Mesenchymal stem cell (in vitro differentiated cells and primary cell): Measurements from ENCODE around the gene RAB13.
A peak's percentile ranks its signal among the peaks of the same experiment; 100 is the strongest.
"Not testable (repeated sequence)": the region's sequence is repeated elsewhere in the genome, so short reads cannot be mapped to it uniquely, and the experiment has no call there.

ENCODE experiments used
- DNase-seq: peaks from one replicate; pipeline ENCODE4 v3.0.0-alpha.2; 2013
- H2AFZ ChIP-seq: one replicate; pipeline ENCODE4 v1.6.1; 2013; ENCODE audit warnings: low read depth, mild to moderate bottlenecking, control low read depth, inconsistent platforms, low read length, moderate library complexity
- H2AK5ac ChIP-seq: 2 replicates; pipeline ENCODE4 v1.6.1; 2013; ENCODE audit warnings: low read length, moderate library complexity, mild to moderate bottlenecking, inconsistent platforms; ENCODE audit not compliant: severe bottlenecking
- H2BK120ac ChIP-seq: one replicate; pipeline ENCODE4 v1.6.1; 2013; ENCODE audit warnings: low read depth, mild to moderate bottlenecking, inconsistent platforms, low read length, moderate library complexity
- H2BK12ac ChIP-seq, 2 experiments: one replicate each; pipeline ENCODE4 v1.6.1; 2013; ENCODE audit warnings: inconsistent platforms in 2 of 2, low read length in 2 of 2, mild to moderate bottlenecking in 2 of 2, moderate library complexity in 2 of 2, control low read depth in 1 of 2
- H2BK15ac ChIP-seq: one replicate; pipeline ENCODE4 v1.6.1; 2013; ENCODE audit warnings: mild to moderate bottlenecking, low read depth, inconsistent platforms; ENCODE audit not compliant: poor library complexity, severe bottlenecking
- H2BK5ac ChIP-seq: 2 replicates; pipeline ENCODE4 v1.6.1; 2013; ENCODE audit warnings: low read depth, mild to moderate bottlenecking, low read length, control low read depth, inconsistent platforms; ENCODE audit not compliant: poor library complexity, severe bottlenecking
- H3K14ac ChIP-seq, 2 experiments: one replicate each; pipeline ENCODE4 v1.6.1; 2013; ENCODE audit warnings: inconsistent platforms in 2 of 2, low read length in 2 of 2, control low read depth in 1 of 2, mild to moderate bottlenecking in 1 of 2, moderate library complexity in 1 of 2
- H3K18ac ChIP-seq, 2 experiments: one replicate each; pipeline ENCODE4 v1.6.1; 2013; ENCODE audit warnings: inconsistent platforms in 2 of 2, low read length in 2 of 2, control low read depth in 1 of 2, low read depth in 1 of 2, mild to moderate bottlenecking in 1 of 2
- H3K23ac ChIP-seq, 2 experiments: one replicate each; pipeline ENCODE4 v1.6.1; 2013; ENCODE audit warnings: inconsistent platforms in 2 of 2, low read length in 2 of 2, mild to moderate bottlenecking in 2 of 2, moderate library complexity in 2 of 2, control low read depth in 1 of 2
- H3K27ac ChIP-seq: 2 replicates; pipeline ENCODE4 v1.5.1; 2013; ENCODE audit warnings: mild to moderate bottlenecking, moderate library complexity, low read length, control low read depth, inconsistent platforms; ENCODE audit not compliant: poor library complexity, severe bottlenecking
- H3K27me3 ChIP-seq, 2 experiments: 2 replicates each; pipeline versions ENCODE4 v1.6.1 to v1.7.0; 2013; ENCODE audit warnings: low read length in 2 of 2, mild to moderate bottlenecking in 2 of 2, moderate library complexity in 2 of 2, control low read depth in 1 of 2, inconsistent platforms in 1 of 2; ENCODE audit not compliant: control insufficient read depth in 1 of 2, insufficient read depth in 1 of 2
- H3K36me3 ChIP-seq, 2 experiments: 2 replicates each; pipeline versions ENCODE4 v1.6.1 to v1.7.0; 2013; ENCODE audit warnings: low read length in 2 of 2, control low read depth in 1 of 2, inconsistent platforms in 1 of 2, low read depth in 1 of 2, mild to moderate bottlenecking in 1 of 2; ENCODE audit not compliant: insufficient read depth in 2 of 2, control insufficient read depth in 1 of 2
- H3K4ac ChIP-seq, 2 experiments: one replicate each; pipeline ENCODE4 v1.6.1; 2013; ENCODE audit warnings: inconsistent platforms in 2 of 2, low read length in 2 of 2, mild to moderate bottlenecking in 2 of 2, moderate library complexity in 2 of 2, control low read depth in 1 of 2, low read depth in 1 of 2
- H3K4me1 ChIP-seq: 2 replicates; pipeline ENCODE4 v1.6.1; 2013; ENCODE audit warnings: low read depth, low read length, control low read depth; ENCODE audit not compliant: control insufficient read depth, insufficient read depth
- H3K4me2 ChIP-seq: 2 replicates; pipeline ENCODE4 v1.6.1; 2013; ENCODE audit warnings: low read length, mild to moderate bottlenecking, inconsistent platforms; ENCODE audit not compliant: poor library complexity, severe bottlenecking
- H3K4me3 ChIP-seq, 2 experiments: 2 replicates each; pipeline versions ENCODE4 v1.5.1 to v1.7.0; 2013; ENCODE audit warnings: low read length in 2 of 2, mild to moderate bottlenecking in 2 of 2, control low read depth in 1 of 2, low read depth in 1 of 2; ENCODE audit not compliant: insufficient read depth in 1 of 2
- H3K79me1 ChIP-seq: replicated peaks from 2 replicates; pipeline ENCODE4 v1.6.1; 2013; ENCODE audit warnings: mild to moderate bottlenecking, control low read depth, low read length, inconsistent platforms; ENCODE audit not compliant: poor library complexity, severe bottlenecking
- H3K9ac ChIP-seq: 2 replicates; pipeline ENCODE4 v1.7.0; 2013; ENCODE audit warnings: mild to moderate bottlenecking, low read length, moderate library complexity
- H3K9me3 ChIP-seq: 2 replicates; pipeline ENCODE4 v1.7.0; 2013; ENCODE audit warnings: mild to moderate bottlenecking, low read length; ENCODE audit not compliant: control insufficient read depth
- H4K8ac ChIP-seq: one replicate; pipeline ENCODE4 v1.6.1; 2013; ENCODE audit warnings: inconsistent platforms, mild to moderate bottlenecking, low read length, moderate library complexity
- H4K91ac ChIP-seq: one replicate; pipeline ENCODE4 v1.6.1; 2013; ENCODE audit warnings: mild to moderate bottlenecking, low read length, inconsistent platforms
- WGBS: methylation state at CpG from one replicate; pipeline ENCODE4 v1.1.7; 2013; ENCODE audit warnings: mixed read lengths; 5-methylcytosine and 5-hydroxymethylcytosine counted together

RAB13 gene

DNA sequence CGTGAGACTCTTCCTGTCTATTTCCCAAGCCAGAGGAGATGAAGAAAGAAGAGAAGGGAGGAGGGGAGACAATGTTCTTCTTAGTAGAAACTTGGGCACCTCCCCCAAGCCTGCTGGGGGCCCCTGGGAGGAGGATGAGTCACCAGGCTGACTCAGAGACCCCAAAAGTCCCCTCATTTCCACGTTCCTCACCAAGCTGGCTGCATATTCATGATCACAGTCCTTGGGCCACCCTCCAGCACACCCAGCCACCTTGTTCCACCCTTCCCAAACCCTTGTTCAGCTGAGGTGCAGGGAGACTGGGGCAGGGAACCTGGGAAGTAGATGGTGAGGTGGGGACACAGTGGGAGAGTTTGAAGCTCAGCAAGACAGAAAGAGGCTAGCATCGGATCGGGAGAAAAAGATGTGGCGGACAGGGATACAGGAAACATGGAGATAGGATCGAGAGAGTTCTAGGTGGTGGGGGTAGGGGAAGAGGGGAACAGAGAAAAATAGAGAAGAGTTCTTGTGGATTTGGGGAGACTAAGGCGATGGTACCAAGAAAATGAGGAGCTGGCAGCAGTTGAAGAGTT, 712 bp downstream of the RAB13 start:
- Histone ChIP-seq H2BK12ac (peak overlapping the region; percentile 51 to 52), H3K27me3 (no peaks in the 10 kb centered on the region), H2AFZ (no peak overlapping the region), H3K4me1 (peaks cover 2% of the 10 kb centered on the region), H3K18ac (peak overlapping the region; percentile 25 to 90), H3K23ac (peak overlapping the region in 1 of 2 experiments; percentile 41), H3K14ac (peak overlapping the region; percentile 14 to 41), H2BK5ac (peak overlapping the region; percentile 12), H4K8ac (peak overlapping the region; percentile 38), H3K4ac (peak overlapping the region; percentile 16 to 82), H3K36me3 (peaks cover 24 to 38% of the 10 kb centered on the region in 2 experiments), H3K79me1 (peaks cover 15% of the 10 kb centered on the region), H2AK5ac (peak overlapping the region; percentile 8), H3K9ac (peak overlapping the region; percentile 99), H2BK15ac (no peak overlapping the region), H4K91ac (peak overlapping the region; percentile 20), H2BK120ac (peak overlapping the region; percentile 3), H3K4me2 (peak overlapping the region; percentile 29), H3K4me3 (peak overlapping the region; percentile 55 to 99), H3K9me3 (no peaks in the 10 kb centered on the region), H3K27ac (peak overlapping the region; percentile 66)
- peak; percentile 94 for DNase-seq
- WGBS, result 2% methylated on average over 6 of the region's 7 CpGs

DNA sequence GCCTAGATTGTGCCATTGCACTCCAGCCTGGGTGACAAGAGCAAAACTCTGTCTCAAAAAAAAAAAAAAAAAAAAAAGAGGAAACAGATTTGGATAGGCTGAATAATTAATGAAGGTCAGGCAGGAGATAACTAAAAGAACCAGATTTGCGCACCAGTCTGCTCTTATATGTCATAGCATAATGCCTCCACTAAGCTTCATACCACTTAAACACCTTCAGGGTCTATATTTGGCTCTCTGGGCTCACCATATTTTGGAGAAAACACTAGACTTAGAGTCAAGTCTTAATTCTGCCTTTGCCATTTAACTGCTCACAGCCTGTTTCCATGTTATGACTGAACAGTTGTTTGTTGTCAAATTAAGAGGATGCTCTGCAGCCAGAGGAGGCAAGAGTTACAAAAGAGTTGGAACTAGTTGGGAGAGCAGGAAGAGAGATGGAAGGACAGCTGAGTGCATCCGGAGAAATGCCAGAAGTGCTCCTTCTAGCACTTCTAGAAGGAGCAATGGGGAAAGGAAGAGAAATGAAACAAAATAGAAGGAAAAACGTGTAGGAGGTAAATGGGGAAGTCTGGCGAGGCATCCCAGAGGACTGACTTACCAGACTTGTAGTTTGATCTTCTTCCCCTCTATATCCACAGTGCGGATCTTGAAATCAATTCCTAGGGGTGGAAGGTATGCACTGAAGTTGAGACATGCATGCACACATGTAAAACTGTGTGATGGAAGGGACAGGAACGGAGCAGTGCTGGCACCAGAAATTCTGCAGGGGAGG, 1.8 kb downstream of the RAB13 start:
- DNase-seq, result no peak
- no peaks in the 10 kb centered on the region for H3K9me3 ChIP-seq
- H4K8ac ChIP-seq, result no peak overlapping the region
- no peak overlapping the region for H3K4ac ChIP-seq
- peak overlapping the region in 1 of 2 experiments; percentile 64 for H3K14ac ChIP-seq
- no peak overlapping the region for H2BK15ac ChIP-seq
- peaks cover 15% of the 10 kb centered on the region for H3K79me1 ChIP-seq
- H3K36me3 ChIP-seq, result peaks cover 27 to 45% of the 10 kb centered on the region in 2 experiments
- no peak overlapping the region for H3K23ac ChIP-seq
- peaks cover 2% of the 10 kb centered on the region for H3K4me1 ChIP-seq
- H2BK120ac ChIP-seq, result no peak overlapping the region
- H3K4me3 ChIP-seq, result peak overlapping the region in 1 of 2 experiments; percentile 99
- no peak overlapping the region for H2BK12ac ChIP-seq
- H2BK5ac ChIP-seq, result no peak overlapping the region
- no peak overlapping the region for H2AFZ ChIP-seq
- peak overlapping the region; percentile 99 for H3K9ac ChIP-seq
- no peaks in the 10 kb centered on the region for H3K27me3 ChIP-seq
- 90% methylated on average over 6 of the region's 6 CpGs for WGBS
- peak overlapping the region; percentile 23 for H4K91ac ChIP-seq
- no peak overlapping the region for H3K27ac ChIP-seq
- H2AK5ac ChIP-seq, result peak overlapping the region; percentile 61
- peak overlapping the region in 1 of 2 experiments; percentile 61 for H3K18ac ChIP-seq
- peak overlapping the region; percentile 29 for H3K4me2 ChIP-seq

DNA sequence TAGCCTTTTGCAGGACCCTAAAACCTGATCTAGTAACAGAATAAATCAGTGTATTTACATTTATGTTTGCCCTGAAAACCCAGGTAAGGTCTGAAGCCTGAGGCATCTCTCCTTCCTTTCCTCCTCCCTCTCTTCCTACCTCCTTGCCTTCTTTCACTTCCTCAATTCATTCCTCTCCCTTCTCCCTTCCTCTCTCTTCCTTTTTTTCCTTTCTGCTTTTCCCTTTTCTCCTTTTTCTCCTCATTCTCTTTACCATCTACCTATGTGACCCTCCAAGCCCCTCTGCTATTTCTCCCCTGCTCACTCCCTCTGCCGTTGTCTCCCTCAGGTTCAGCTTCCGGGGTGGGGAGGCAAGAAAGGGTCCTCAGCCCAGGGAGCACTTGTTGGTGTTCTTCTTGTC, 4.4 kb downstream of the RAB13 start:
- not testable (repeated sequence) for DNase-seq, H3K27me3 ChIP-seq, H3K4me3 ChIP-seq, H3K14ac ChIP-seq, H2BK12ac ChIP-seq, H2AK5ac ChIP-seq, H3K18ac ChIP-seq, H2AFZ ChIP-seq, H3K9me3 ChIP-seq, H4K91ac ChIP-seq, H2BK120ac ChIP-seq, H3K4me1 ChIP-seq, H3K4ac ChIP-seq, H4K8ac ChIP-seq, H2BK15ac ChIP-seq, H3K27ac ChIP-seq, H2BK5ac ChIP-seq, H3K23ac ChIP-seq, H3K4me2 ChIP-seq
- Histone ChIP-seq H3K9ac (peak overlapping the region; percentile 37), H3K79me1 (peaks cover 15% of the 10 kb centered on the region), H3K36me3 (peaks cover 30 to 57% of the 10 kb centered on the region in 2 experiments)
- WGBS, result 81% methylated on average over 2 of the region's 2 CpGs

DNA sequence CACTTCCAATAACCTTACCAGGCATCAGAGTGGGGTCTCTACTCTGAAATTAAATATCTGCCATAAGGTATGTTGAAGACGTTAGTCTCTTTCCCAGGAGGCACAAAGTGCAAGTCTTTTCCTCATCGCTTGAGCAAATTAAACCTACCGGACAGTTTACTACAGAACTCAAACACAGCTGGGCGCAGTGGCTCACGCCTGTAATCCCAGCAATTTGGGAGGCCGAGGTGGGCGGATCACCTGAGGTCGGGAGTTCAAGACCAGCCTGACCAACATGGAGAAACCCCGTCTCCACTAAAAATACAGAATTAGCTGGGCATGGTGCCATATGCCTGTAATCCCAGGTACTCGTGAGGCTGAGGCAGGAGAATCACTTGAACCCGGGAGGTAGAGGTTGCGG, 7.0 kb downstream of the RAB13 start:
- not testable (repeated sequence) for H3K4ac ChIP-seq, H3K4me2 ChIP-seq, H4K91ac ChIP-seq, H2BK15ac ChIP-seq, H2BK12ac ChIP-seq, H3K9ac ChIP-seq, H3K4me3 ChIP-seq, H3K9me3 ChIP-seq, H3K14ac ChIP-seq, H3K4me1 ChIP-seq, DNase-seq, H3K27me3 ChIP-seq, H2BK120ac ChIP-seq, H3K23ac ChIP-seq, H2AFZ ChIP-seq, H4K8ac ChIP-seq, H2AK5ac ChIP-seq, H3K27ac ChIP-seq, H3K18ac ChIP-seq, H2BK5ac ChIP-seq
- Histone ChIP-seq H3K79me1 (peaks cover 14% of the 10 kb centered on the region), H3K36me3 (peaks cover 39 to 72% of the 10 kb centered on the region in 2 experiments)
- WGBS, result 97% methylated on average over 12 of the region's 12 CpGs
